Measurements from ENCODE around the gene NOC2L.

- TF ChIP-seq, protein P1, sequence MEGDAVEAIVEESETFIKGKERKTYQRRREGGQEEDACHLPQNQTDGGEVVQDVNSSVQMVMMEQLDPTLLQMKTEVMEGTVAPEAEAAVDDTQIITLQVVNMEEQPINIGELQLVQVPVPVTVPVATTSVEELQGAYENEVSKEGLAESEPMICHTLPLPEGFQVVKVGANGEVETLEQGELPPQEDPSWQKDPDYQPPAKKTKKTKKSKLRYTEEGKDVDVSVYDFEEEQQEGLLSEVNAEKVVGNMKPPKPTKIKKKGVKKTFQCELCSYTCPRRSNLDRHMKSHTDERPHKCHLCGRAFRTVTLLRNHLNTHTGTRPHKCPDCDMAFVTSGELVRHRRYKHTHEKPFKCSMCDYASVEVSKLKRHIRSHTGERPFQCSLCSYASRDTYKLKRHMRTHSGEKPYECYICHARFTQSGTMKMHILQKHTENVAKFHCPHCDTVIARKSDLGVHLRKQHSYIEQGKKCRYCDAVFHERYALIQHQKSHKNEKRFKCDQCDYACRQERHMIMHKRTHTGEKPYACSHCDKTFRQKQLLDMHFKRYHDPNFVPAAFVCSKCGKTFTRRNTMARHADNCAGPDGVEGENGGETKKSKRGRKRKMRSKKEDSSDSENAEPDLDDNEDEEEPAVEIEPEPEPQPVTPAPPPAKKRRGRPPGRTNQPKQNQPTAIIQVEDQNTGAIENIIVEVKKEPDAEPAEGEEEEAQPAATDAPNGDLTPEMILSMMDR (IDR thresholded peaks at IDR 0.05): peak in 1 of 6 experiments; percentile 10
- no peak for TF ChIP-seq POLR2A (IDR thresholded peaks at IDR 0.05)
These were observed 25.4 kb upstream of the NOC2L start for GRCh38 chr1:984476-984814.
